Keratinocyte (primary cell): ENCODE measurements around the gene GRIK4.

ENCODE experiments used
- CTCF ChIP-seq, 3 experiments: IDR thresholded peaks in 1 of 3; conservative IDR thresholded peaks in 1 of 3; optimal IDR thresholded peaks in 1 of 3; 2 replicates in 2 of 3; 3 replicates in 1 of 3; pipeline versions ENCODE3 to v1.5.1; 2011; ENCODE audit warnings: low read length in 3 of 3, mild to moderate bottlenecking in 3 of 3, moderate library complexity in 2 of 3, control low read depth in 1 of 3, inconsistent platforms in 1 of 3; ENCODE audit not compliant: insufficient read depth in 2 of 3; ENCODE audit errors: extremely low read depth in 1 of 3
- EZH2 ChIP-seq: IDR thresholded peaks from one replicate; pipeline ENCODE4 v1.6.1; 2012; ENCODE audit warnings: inconsistent platforms, mild to moderate bottlenecking, low read length, moderate library complexity

- TF ChIP-seq CTCF (optimal IDR thresholded peaks at IDR 0.05 in 1 of 3, IDR thresholded peaks at IDR 0.05 in 1 of 3, conservative IDR thresholded peaks at IDR 0.05 in 1 of 3; ENCODE audit: extremely low read depth in 1 of 3, insufficient read depth in 2 of 3, low read length in 3 of 3): no peak
- no peak for TF ChIP-seq EZH2
These were observed 151.6 kb downstream of the GRIK4 start for GRCh38 chr11:120663142-120663541.
